ENCODE data around the gene ACTC1.
"Not testable (repeated sequence)": the region's sequence is repeated elsewhere in the genome, so short reads cannot be mapped to it uniquely, and the experiment has no call there.

ACTC1 gene

DNA sequence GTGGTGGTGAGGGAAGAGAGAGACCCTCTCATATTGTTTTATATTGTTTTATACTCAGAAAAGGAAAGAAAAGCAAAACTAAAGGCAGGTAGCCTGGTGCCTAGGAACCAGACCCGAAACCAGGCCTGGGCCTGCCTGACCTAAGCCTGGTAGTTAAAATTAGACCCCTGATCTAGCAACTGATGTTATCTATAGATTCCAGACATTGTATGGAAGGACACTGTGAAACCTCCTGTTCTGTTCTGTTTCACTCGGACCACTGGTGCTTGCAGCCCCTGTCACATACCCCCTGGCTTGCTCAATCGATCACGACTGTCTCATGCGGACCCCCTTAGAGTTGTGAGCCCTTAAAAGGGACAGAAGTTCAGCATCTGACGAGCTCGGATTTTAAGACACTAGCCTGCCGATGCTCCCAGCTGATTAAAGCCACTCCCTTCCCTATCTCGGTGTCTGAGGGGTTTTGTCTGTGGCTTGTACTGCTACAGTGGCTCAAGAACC lies 17.6 kb upstream of the ACTC1 start:
- H3K36me3 ChIP-seq (ENCODE audit: control insufficient read depth in 2 of 2, insufficient read depth in 1 of 2, low read length in 2 of 2); H3K4me1 ChIP-seq (ENCODE audit: control insufficient read depth, insufficient read depth, low read length); H3K4me3 ChIP-seq (ENCODE audit: low read depth, low read length); CTCF ChIA-PET; H3K9me3 ChIP-seq (ENCODE audit: control insufficient read depth, insufficient read depth, low read depth, low read length); H3K27ac ChIP-seq (ENCODE audit: extremely low read depth, low read depth, low read length); POLR2A ChIA-PET: not testable (repeated sequence)

DNA sequence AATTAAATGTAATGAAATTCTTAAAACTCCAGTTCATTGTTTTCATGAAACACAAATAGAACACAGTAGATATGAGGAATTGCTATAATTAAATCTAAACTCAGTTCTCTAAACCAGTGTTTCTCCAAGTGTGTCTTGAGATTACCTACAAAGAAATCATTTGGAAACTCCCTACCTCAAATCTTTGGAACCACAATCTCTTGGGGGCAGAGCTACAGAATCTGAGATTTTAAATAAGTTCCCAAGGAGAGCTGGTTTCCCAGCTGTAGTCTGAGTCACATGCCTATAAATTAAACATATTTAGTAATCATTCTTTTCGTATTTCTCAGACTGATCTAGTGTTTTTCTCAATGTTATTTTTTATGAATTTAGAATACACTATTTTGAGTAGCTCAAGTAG lies 17.0 kb upstream of the ACTC1 start:
- no peak for TF ChIP-seq ZNF221 (tag by site-specific recombination; IDR thresholded peaks at IDR 0.05; ENCODE audit: borderline replicate concordance)
- TF ChIP-seq, protein P1, sequence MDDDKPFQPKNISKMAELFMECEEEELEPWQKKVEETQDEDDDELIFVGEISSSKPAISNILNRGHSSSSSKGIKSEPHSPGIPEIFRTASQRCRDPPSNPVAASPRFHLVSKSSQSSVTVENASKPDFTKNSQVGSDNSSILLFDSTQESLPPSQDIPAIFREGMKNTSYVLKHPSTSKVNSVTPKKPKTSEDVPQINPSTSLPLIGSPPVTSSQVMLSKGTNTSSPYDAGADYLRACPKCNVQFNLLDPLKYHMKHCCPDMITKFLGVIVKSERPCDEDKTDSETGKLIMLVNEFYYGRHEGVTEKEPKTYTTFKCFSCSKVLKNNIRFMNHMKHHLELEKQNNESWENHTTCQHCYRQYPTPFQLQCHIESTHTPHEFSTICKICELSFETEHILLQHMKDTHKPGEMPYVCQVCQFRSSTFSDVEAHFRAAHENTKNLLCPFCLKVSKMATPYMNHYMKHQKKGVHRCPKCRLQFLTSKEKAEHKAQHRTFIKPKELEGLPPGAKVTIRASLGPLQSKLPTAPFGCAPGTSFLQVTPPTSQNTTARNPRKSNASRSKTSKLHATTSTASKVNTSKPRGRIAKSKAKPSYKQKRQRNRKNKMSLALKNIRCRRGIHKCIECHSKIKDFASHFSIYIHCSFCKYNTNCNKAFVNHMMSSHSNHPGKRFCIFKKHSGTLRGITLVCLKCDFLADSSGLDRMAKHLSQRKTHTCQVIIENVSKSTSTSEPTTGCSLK (tag by site-specific recombination; IDR thresholded peaks at IDR 0.05): no peak
- ChIA-PET CTCF (no interaction called here), POLR2A (no interaction called here)
- no peaks in the 10 kb centered on the region for H3K4me1 ChIP-seq (ENCODE audit: control insufficient read depth, insufficient read depth, low read length)
- H3K9me3 ChIP-seq (ENCODE audit: control insufficient read depth, insufficient read depth, low read depth, low read length): no peaks in the 10 kb centered on the region
- no peaks in the 10 kb centered on the region for H3K36me3 ChIP-seq (ENCODE audit: control insufficient read depth in 2 of 2, insufficient read depth in 1 of 2, low read length in 2 of 2)
- no peak overlapping the region for H3K4me3 ChIP-seq (ENCODE audit: low read depth, low read length)
- no peak overlapping the region for H3K27ac ChIP-seq (ENCODE audit: extremely low read depth, low read depth, low read length)

DNA sequence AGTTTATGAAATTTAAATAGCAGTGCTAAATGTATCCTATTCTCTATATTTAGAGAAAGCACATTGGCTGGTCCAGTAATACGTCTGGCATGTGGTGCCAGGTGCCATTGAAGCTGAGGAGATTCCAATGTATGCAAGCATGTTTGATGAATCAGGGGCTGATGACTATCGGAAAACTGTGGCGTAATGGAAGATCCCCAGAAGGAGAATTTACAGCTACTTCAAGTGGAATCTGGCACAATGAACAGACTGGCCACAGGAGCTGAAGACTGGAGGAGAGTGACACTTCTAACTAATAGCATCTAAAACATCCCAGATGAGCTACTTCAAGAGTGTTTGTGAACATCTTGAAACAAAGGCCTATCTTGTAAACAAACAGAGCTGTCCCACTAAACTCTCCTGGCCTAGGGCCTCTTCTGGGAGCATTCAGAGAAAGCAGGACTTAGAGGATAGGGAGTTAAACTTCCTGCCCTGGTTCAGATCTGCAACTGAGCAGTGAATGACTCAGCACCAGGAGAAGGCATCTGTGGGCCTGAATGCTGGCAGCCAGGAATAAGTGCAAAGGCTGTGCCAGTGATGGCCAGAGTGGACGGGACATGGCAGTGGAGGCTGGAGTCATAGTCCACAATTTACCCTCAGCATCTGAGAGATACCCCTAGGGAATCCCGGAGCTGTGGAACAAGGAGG lies 15.2 kb upstream of the ACTC1 start:
- Histone ChIP-seq H3K9me3 (ENCODE audit: control insufficient read depth, insufficient read depth, low read depth, low read length) (no peaks in the 10 kb centered on the region), H3K4me1 (ENCODE audit: control insufficient read depth, insufficient read depth, low read length) (no peaks in the 10 kb centered on the region), H3K36me3 (ENCODE audit: control insufficient read depth in 2 of 2, insufficient read depth in 1 of 2, low read length in 2 of 2) (no peaks in the 10 kb centered on the region), H3K27ac (ENCODE audit: extremely low read depth, low read depth, low read length) (no peak overlapping the region), H3K4me3 (ENCODE audit: low read depth, low read length) (no peak overlapping the region)
- CTCF ChIA-PET: interaction anchor here (0.5 kb wide), 1 partner anchor 65 kb away, joined by 3 read pairs; no protein-coding TSS in a partner anchor
- TF ChIP-seq RBAK (tag by site-specific recombination; IDR thresholded peaks at IDR 0.05): no peak
- TF ChIP-seq, protein P2, sequence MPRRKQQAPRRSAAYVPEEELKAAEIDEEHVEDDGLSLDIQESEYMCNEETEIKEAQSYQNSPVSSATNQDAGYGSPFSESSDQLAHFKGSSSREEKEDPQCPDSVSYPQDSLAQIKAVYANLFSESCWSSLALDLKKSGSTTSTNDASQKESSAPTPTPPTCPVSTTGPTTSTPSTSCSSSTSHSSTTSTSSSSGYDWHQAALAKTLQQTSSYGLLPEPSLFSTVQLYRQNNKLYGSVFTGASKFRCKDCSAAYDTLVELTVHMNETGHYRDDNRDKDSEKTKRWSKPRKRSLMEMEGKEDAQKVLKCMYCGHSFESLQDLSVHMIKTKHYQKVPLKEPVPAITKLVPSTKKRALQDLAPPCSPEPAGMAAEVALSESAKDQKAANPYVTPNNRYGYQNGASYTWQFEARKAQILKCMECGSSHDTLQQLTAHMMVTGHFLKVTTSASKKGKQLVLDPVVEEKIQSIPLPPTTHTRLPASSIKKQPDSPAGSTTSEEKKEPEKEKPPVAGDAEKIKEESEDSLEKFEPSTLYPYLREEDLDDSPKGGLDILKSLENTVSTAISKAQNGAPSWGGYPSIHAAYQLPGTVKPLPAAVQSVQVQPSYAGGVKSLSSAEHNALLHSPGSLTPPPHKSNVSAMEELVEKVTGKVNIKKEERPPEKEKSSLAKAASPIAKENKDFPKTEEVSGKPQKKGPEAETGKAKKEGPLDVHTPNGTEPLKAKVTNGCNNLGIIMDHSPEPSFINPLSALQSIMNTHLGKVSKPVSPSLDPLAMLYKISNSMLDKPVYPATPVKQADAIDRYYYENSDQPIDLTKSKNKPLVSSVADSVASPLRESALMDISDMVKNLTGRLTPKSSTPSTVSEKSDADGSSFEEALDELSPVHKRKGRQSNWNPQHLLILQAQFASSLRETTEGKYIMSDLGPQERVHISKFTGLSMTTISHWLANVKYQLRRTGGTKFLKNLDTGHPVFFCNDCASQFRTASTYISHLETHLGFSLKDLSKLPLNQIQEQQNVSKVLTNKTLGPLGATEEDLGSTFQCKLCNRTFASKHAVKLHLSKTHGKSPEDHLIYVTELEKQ (tag by site-specific recombination; IDR thresholded peaks at IDR 0.05; ENCODE audit: borderline replicate concordance): no peak
- POLR2A ChIA-PET: no interaction called here

DNA sequence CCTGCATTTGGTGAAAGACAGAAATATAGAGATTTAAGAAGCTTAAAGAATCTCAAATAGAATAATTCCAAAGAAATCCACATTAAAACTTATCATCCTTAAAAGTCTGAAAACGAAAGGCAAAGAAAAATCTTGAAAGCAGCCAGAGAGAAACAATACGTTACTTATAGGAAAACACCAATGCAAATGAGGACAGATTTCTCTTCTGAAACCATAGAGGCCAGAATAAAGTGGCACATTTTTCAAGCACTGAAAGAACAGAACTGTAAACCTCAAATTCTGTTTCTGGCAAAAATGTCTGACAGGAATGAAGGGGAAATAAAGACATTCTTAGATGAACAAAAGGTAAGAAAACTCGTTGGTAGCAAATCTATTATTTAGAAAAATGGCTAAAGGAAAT lies 13.8 kb upstream of the ACTC1 start:
- Histone ChIP-seq H3K36me3 (ENCODE audit: control insufficient read depth in 2 of 2, insufficient read depth in 1 of 2, low read length in 2 of 2) (no peaks in the 10 kb centered on the region), H3K9me3 (ENCODE audit: control insufficient read depth, insufficient read depth, low read depth, low read length) (no peaks in the 10 kb centered on the region), H3K27ac (ENCODE audit: extremely low read depth, low read depth, low read length) (no peak overlapping the region), H3K4me1 (ENCODE audit: control insufficient read depth, insufficient read depth, low read length) (no peaks in the 10 kb centered on the region), H3K4me3 (ENCODE audit: low read depth, low read length) (no peak overlapping the region)
- no peak for TF ChIP-seq ZNF677 (tag by site-specific recombination; IDR thresholded peaks at IDR 0.05)
- CTCF ChIA-PET: interaction anchor here (1.0 kb wide), 1 partner anchor 16 kb away, joined by 3 read pairs; no protein-coding TSS in a partner anchor
- POLR2A ChIA-PET: no interaction called here

DNA sequence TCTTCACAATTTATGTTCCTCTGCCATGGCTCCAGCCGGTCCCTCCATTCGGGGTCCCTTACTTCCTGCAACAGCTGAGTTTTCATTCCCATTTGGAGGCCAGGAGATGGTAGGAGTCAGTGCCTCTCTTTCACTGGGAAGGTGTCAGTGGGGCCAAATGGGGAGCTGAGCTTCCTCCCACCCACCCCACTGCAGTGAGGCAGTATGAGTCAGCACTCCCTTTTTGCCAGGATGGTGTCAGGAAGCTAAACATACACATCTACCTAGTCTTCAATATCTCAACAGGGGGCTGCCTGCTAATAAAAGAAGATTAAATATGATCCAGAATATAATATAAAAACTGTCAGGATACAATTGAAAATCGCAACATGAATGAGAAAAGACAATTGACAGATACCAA lies 12.7 kb upstream of the ACTC1 start:
- no peak overlapping the region for H3K4me3 ChIP-seq (ENCODE audit: low read depth, low read length)
- ChIA-PET CTCF (no interaction called here), POLR2A (no interaction called here)
- H3K36me3 ChIP-seq (ENCODE audit: control insufficient read depth in 2 of 2, insufficient read depth in 1 of 2, low read length in 2 of 2): no peaks in the 10 kb centered on the region
- no peak overlapping the region for H3K27ac ChIP-seq (ENCODE audit: extremely low read depth, low read depth, low read length)
- TF ChIP-seq ZFP3 (tag by site-specific recombination; IDR thresholded peaks at IDR 0.05; ENCODE audit: low read depth) (no peak), ZNF843 (tag by site-specific recombination; IDR thresholded peaks at IDR 0.05) (no peak), ZNF549 (tag by site-specific recombination; IDR thresholded peaks at IDR 0.05) (no peak), ZNF274 (IDR thresholded peaks at IDR 0.05; ENCODE audit: low read length) (no peak), ZNF274 (tag by site-specific recombination; IDR thresholded peaks at IDR 0.05; ENCODE audit: borderline replicate concordance) (no peak), KLF10 (tag by site-specific recombination; IDR thresholded peaks at IDR 0.05) (no peak), ZBTB49 (tag by site-specific recombination; IDR thresholded peaks at IDR 0.05; ENCODE audit: low read depth) (no peak)
- H3K4me1 ChIP-seq (ENCODE audit: control insufficient read depth, insufficient read depth, low read length): no peaks in the 10 kb centered on the region
- H3K9me3 ChIP-seq (ENCODE audit: control insufficient read depth, insufficient read depth, low read depth, low read length): no peaks in the 10 kb centered on the region

GRCh38 chr15:34807241-34807640 lies 11.9 kb upstream of the ACTC1 start:
- CTCF ChIA-PET; H3K27ac ChIP-seq (ENCODE audit: extremely low read depth, low read depth, low read length); H3K9me3 ChIP-seq (ENCODE audit: control insufficient read depth, insufficient read depth, low read depth, low read length); POLR2A ChIA-PET; H3K4me3 ChIP-seq (ENCODE audit: low read depth, low read length); H3K36me3 ChIP-seq (ENCODE audit: control insufficient read depth in 2 of 2, insufficient read depth in 1 of 2, low read length in 2 of 2); H3K4me1 ChIP-seq (ENCODE audit: control insufficient read depth, insufficient read depth, low read length): not testable (repeated sequence)

Measured in HEK293 (cell line).